Jurkat, Clone E6-1 (cell line): ENCODE results near the gene NALCN.

Experiments used
- DNase-seq: peaks from one replicate; pipeline ENCODE4 v3.0.0-alpha.2; 2011; ENCODE audit warnings: low read depth, low spot score
- H3K4me3 ChIP-seq: 2 replicates; pipeline ENCODE4 v1.5.1; 2011; ENCODE audit warnings: mild to moderate bottlenecking, low read length, control low read depth, moderate library complexity

NALCN gene

DNA sequence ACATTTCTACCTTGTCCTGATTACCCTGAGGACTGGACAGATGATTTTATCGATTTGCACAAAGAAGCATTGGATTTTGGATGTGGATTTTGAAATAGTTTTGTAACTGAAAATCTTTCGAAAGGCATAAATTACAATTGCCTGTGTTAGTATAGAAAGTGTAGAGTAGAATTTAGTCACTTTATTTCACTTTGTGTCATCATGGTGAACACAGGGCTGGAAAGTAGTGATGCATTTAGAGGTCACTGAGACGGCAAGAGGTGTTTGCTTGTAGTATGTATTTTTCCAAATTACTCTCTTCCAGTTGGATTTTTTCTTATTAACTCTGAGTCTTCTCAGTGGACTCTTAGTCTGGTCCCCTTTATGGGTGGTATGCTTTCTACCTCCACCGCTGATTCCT is 326.0 kb downstream of the NALCN start:
- no peak overlapping the region for H3K4me3 ChIP-seq
- DNase-seq = no peak

DNA sequence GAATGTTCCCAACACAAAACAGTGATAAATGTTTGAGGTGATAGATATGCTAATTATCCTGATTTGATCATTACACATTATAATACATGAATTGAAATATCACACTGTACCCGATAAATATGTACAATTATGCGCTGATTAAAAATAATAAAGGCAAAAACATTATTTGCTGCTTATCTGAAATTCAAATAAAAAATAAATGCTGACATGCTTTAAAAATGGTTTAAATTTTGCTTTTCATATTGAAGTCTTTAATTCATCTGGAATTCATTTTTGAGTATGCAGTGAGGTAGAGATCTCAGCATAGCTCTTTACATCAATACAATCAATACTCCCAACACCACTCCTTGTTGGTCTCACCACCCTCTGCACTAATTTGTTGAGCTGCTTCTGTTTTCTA is 330.8 kb downstream of the NALCN start:
- no peak overlapping the region for H3K4me3 ChIP-seq
- no peak for DNase-seq

DNA sequence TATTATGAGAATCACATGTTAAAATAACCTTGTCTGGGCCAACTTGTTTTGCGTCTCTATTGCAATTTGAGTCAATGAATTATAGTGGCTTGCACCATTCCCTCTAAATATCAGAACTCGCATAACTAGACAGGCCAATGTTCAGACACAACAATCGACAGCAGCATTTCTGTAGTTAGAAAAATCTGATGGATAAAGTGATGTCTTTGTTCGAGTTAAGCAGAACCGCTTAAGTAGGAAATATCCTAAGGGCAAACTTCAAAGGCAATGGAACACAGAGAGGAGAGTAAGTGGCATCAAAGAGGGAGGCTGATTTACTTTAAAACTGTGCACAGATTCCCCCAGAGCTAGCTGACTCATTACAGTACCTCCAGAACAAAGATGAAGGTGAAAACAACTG is 333.9 kb downstream of the NALCN start:
- H3K4me3 ChIP-seq = no peak overlapping the region
- DNase-seq = no peak

DNA sequence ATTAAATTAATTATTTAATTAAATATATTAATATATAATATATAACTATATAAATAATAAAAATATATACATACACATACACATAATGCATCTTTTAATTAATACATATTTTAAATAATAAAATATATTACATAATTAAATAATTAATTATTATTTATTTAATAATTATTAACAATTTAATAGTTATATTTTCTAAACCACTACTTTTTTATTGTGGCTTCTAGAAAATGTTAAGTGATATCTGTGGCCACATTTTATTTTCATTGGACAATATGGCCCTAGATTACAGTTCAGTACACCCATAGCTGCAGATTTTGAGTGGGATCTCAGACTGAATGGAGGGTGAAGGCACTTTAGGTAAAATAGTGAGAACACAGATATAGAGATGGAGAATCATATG is 335.7 kb downstream of the NALCN start:
- H3K4me3 ChIP-seq = no peak overlapping the region
- DNase-seq = no peak

DNA sequence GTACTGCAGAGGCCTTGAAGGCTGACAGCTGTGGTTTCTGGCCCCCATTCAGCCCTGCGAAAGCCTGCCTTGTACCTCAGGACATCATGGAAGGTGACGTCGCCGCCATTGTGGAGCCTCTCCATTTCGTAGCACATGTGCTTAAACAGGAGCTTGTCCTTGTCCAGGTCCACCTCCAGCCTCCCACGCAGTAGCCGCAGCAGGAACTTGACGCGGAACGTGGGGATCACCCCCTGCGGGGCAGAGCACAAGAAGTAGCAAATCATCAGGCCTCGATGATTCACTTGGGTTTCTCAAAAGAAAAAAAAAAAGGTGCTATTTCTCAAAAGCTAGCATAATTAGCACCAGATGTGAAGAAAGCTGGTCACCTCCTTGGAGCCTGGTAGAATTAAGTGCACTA is 351.0 kb downstream of the NALCN start:
- H3K4me3 ChIP-seq = no peak overlapping the region
- DNase-seq = no peak

DNA sequence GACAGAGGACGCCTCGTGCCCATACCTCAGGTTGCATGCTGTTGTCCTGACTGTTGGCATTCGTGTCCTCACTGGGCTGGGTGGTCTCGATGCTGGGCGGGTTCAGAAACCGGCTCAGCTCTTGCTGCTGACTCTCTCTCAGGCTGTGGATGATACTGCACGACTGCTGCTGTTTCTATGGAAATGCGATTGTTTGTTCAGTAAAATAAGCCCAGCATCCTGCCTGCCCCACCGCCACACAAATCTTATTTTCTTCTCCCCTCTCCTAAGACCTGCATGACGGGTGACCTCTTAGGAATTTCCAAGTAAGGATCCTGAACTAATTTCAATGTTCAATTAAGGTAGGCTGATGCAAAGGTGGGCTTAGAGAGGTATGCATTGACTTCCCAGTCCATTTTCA is 356.5 kb downstream of the NALCN start:
- no peak for DNase-seq
- H3K4me3 ChIP-seq = no peak overlapping the region

GRCh38 chr13:101058841-101059240 is 357.5 kb downstream of the NALCN start:
- no peak overlapping the region for H3K4me3 ChIP-seq

DNA sequence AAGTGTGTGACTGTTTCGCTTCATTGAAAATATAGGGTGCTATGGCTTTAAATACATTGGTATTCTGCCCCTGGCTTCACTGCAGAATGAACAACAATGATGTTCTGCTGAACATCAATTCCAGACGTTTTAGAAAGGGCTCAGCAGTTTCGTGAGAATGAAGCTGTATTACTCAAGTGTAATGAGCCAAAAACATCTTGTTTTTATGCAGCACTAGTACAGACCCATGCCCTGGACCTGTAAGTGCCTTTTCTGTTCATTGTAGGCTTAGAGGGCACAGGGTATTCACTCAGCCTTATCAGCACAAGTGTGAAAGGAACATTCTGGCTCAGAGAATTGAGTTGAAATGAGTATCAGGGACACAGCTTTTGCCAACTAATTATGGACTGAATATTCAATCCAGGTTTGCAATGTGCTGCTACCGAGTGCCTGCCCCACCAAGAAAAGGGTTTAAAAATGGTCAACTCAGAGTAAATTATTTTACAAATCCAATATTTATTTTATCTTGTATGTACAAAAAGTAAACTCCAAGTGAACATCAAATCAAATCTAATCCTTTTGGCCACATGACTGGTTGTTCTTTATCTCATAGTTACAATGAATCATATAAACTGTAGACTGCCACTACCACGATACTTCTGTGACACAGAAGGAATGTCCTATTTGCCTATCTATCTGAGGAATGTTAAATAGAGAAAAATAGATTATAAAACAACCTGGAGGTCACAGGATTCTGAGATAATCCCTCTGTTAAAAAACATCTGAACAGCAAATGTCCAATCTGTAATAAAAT is 362.8 kb downstream of the NALCN start:
- no peak overlapping the region for H3K4me3 ChIP-seq
- DNase-seq = no peak

More at GRCh38 chr13:101058841-101059240, 357.5 kb downstream of the NALCN start:
- DNase-seq = no peak

- DNase-seq = no peak
- H3K4me3 ChIP-seq = no peak overlapping the region
Measured at GRCh38 chr13:101049166-101049850, 367.0 kb downstream of the NALCN start.

DNA sequence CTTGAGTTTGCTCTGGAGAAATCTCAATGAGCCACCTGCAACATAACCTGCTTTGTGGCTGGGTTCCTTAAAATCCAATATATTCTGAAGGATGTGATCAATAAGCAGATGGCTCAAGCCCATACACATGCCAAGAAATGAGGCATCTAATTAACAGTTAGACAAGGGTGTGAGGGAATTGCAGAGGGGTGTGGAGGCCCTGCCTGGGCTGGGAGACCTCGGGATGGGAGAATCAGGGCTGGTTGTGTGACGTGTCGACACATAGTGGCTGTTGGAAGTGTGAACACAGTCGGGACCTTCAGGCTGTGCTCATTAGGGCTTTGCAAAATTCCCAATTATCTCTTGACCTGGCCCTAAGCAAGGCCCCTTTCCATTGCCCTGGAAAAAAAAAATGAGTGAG is 379.8 kb downstream of the NALCN start:
- no peak overlapping the region for H3K4me3 ChIP-seq
- no peak for DNase-seq

DNA sequence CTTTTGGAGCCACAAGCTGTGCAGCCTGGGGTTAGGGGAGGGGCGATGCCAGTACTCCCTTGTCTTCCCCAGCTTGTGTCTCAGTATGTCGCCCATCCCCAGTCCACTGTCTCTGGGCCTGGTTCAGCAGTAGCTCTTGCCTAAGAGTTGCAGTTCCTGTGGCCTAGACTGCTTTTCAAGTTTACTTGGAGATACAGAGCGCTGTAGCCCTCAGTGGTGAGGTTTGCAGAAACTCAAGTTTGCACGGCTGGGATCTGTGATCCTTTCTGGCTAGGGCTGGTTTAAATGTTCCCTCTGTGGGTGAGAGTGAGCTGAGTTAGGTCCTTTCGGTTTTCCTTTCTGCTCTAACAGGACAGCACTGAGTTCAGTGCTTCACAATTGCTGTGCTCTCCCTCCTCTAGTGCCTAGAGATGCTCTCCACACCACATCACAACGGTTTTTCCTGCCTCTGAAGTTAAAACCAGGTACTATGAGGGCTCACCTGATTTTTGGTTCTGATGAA is 381.1 kb downstream of the NALCN start:
- DNase-seq = no peak
- H3K4me3 ChIP-seq = no peak overlapping the region

DNA sequence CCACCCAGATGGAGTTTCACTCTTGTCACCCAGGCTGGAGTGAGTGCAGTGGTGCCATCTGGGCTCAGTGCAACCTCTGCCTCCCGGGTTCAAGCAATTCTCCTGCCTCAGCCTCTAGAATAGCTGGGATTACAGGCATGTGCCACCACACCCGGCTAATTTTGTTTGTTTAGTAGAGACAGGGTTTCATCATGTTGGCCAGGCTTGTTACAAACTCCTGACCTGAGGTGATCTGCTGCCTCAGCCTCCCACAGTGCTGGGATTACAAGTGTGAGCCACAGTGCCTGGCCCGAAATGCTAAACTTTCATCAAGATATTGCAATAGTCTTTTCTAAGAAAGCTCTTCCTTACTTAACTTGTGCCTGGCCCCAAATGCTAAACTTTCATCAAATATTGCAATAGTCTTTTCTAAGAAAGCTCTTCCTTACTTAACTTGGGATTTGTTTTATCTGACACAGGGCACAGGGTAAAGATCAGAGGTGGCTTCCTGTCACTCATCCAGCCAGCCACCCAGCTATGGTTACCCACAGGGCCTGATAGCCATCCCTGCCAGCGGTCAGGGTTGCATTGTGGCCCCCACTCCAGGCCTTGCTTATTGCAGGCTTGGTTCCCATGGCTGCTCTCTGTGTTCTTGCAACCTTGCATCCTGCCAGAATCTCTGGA is 389.4 kb downstream of the NALCN start:
- DNase-seq = no peak
- no peak overlapping the region for H3K4me3 ChIP-seq

DNA sequence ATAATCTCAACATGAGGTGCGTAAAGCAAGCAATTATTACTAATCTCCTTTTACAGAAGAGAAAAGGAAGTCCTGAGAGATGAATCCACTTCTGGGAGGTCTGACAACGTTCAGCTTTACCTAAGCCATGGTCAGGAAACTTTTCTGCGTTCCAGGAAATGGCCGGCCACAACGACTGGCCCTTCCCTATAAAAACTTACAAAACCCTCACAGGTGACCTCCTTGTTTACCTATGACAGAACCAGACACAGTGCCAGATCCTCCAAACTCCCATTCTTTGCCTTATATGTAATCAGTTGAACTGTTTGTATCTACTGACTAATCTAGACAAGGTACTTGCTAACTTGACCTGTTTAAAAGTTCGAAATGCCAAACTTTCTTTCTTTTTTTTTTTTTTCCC is 390.0 kb downstream of the NALCN start:
- DNase-seq = no peak
- H3K4me3 ChIP-seq = no peak overlapping the region

- no peak overlapping the region for H3K4me3 ChIP-seq
- no peak for DNase-seq
Measured at GRCh38 chr13:101025925-101026324, 390.4 kb downstream of the NALCN start.

GRCh38 chr13:101025519-101025918 is 390.8 kb downstream of the NALCN start:
- no peak for DNase-seq
- no peak overlapping the region for H3K4me3 ChIP-seq

GRCh38 chr13:101019126-101019525 is 397.2 kb downstream of the NALCN start:
- DNase-seq = no peak
- H3K4me3 ChIP-seq = no peak overlapping the region

- DNase-seq = no peak
Measured at GRCh38 chr13:101018720-101019119, 397.6 kb downstream of the NALCN start.

GRCh38 chr13:101017123-101017872 is 399.0 kb downstream of the NALCN start:
- H3K4me3 ChIP-seq = no peak overlapping the region
- no peak for DNase-seq

More at GRCh38 chr13:101018720-101019119, 397.6 kb downstream of the NALCN start:
- H3K4me3 ChIP-seq = no peak overlapping the region

- H3K4me3 ChIP-seq = no peak overlapping the region
- no peak for DNase-seq
Measured at GRCh38 chr13:101016475-101016874, 399.8 kb downstream of the NALCN start.
